ENCODE data around the gene DNMT3A.

The DNMT3A gene

DNA sequence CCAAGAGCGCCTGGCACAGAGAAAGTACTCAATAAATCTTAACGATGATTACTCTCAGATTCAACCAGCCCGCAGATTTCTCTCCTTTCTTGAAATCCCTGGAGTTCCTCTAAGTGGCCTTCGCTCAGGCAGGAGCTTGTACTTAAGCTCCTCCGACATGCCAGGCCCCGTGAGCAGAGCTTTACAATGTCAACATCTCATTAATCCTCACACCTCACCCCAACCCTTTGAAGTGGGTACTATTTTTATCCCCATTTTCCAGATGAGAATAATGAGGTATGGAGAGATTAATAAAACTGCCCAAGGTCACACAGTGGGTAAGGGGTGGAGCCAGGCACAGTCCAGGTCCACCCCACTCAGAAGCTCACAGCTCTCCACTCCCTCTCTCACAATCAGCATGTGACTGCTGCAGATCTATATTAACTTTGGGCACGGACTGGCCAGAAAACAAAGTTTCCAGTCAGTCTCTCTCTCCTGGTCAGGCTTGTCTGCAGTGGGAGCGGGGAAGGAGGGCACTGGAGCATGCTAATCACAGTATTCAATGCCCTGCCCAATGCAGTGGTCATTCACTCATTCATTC is 18.0 kb downstream of the DNMT3A start:
- DNase-seq, result no peak

DNA sequence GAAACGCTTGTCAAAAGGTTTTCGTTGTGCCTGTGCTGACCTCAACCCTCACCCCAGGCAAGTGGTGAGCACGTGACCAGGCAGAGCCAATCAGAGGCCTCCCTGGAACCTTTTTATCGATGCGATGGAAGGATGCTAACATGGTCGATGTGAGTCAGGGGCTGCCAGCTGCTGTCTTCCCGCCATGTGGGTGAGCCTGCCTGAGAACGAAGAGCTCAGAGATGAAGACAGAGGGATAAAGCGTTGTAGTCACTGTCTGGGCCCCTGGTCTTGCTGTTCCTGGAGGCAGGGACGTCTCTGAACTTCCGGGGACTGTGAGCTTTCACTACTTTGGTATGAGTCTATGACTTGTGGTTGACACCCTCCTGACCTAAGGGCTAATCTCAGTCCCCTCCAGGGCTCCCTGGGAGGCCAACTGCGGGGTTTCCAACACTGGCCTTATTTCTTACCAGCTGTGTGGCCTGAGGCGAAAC is 18.6 kb downstream of the DNMT3A start:
- DNase-seq, result no peak

DNA sequence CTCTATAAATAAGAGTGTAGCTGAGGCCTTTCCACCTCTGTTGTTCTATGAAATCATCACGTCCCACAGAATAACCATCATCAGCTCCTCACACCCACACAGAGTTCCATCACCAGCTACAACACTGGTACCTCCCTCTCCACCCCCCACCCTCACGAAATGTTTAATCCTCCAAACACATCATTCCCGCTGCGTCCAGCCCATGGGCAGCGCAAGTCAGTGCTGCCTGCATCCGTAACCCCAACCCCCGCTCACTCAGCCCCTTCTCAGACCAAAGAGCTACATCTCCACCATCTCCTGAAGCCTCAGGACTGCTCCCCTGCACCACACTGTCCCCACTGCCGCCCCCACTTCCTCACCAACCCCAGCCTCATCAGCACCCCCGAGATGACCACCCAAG is 19.4 kb downstream of the DNMT3A start:
- DNase-seq, result no peak

DNA sequence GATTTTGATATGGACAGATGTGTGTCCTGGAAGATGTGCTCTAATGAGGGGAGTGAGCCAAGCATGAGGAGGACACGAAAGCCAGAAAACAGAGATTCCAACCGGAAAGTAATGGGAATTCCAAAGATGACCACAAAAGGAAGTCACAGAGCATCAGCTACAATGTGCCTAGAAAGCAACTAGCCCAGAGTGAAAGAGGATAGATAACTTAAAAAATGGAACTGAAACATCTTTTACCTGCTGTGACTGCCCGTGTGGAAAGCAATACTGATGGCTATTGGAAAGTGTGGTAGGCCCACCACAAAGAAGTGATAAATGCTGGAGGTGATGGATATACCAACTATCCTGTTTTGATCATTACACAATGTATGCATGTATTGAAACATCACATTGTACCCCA is 21.6 kb downstream of the DNMT3A start:
- no peak for DNase-seq

DNA sequence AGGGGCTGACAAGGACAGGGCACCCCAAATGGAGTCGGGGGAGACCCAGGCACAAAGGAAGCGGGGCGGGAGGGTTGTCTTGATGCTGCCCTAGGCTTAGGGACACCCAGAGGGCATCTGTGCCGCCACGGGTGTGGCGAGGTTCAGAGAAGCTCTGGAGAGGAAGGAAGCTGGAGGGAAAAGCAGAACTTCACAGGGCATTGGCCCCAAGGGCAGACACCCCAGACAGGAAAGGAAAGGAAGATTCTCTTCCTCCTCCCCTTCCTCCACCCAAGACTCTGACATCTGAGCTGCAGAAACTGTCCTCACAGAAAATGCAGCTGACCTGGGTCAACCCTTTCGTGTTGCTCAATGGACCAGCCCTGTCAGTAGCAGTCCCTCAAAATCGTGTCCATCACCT is 25.6 kb downstream of the DNMT3A start:
- no peak for DNase-seq

DNA sequence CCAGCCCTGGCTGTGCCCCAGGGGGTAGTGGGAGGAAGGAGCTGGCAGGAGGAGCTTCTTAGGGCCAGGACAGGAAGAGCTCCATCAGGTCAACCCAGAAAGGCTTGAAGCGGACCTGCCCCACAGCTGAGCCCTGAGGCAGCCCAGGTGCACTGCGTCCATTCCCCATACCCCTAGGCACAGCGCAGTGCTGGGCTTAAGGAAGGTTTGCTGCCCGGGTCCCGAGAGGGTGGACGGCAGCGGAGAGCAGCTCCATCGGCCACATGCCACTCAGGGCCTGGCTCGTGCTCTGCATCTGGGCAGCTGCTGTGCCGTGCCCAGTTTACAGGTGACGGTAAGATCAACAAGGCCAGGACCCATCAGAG is 26.4 kb downstream of the DNMT3A start:
- DNase-seq, result no peak

DNA sequence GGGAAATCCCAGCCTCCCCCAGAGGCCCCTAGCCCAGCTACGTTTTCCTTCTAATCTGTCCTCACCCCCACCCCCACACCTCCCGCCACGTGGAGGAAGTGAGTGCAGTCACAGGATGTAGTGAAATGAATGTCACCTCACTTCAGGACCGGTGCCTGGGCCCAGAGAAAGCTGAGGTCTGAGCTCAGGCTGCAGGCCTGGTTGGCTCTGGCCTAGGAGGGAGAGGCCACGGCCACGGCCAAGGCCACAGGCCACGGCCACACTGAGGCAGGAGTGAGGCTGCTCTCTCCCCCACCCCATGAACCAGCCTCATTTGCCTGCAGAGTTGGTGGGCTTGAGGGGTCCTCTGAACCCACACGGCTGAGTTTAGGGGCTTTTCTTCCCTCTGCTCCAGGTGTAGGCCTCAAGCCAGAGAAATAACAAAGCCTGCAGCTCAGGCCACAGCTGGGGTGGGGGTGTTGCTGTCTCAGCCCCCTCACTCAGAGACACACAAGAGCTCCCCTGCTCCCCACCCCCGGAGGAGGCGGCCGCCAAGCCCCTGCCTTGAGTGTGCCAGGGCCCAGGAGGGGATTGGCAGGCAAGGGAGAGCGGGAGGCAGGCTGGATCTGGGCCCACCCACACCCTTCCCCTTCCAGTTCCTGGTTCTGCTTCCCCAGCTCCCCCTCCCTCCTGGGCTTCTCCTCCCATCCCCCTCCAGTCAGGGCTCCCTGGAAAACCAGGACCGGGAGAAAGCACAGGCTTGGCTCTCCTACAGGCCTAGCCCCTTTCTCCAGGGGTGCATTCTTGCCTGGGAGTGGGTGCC is 27.0 kb downstream of the DNMT3A start:
- DNase-seq, result peak; percentile 17

DNA sequence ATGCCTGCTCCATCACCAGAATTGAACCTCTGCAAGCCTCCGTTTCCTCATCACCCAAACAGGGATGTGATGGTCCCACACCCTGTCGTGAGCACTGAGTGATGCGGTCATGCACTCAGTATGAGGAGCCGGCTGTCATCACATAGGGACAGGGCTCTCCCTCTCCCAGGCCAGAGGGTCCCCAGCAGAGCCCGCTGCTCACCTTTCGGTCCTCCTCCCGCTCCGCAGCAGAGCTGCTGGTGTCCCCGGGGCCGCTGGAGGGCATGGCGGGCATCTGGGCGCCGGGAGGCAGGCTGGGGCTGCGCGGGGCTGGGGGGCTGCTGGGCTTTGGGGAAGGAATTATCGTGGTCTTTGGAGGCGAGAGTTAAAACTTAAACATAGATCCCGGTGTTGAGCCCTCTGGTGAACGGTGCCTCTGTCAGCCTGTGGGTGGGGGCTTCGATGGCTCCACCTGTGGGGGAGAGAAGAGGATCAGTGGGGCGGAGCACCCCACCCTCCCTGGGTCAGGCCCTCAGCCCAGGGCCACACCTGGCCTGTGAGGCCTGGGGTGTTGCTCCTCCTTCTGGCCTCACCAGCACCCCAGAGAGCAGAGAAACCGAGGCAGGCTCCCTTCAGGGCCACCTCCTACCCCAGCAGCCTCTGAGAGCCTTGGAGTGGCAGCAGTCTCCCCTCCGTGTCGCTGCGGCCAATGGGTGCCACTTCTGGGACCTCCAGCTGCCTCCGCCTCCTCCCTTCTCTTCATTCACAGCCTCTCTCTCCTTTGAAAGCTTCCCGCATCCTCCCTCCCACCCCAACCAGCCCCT is 27.8 kb downstream of the DNMT3A start:
- DNase-seq, result no peak

DNA sequence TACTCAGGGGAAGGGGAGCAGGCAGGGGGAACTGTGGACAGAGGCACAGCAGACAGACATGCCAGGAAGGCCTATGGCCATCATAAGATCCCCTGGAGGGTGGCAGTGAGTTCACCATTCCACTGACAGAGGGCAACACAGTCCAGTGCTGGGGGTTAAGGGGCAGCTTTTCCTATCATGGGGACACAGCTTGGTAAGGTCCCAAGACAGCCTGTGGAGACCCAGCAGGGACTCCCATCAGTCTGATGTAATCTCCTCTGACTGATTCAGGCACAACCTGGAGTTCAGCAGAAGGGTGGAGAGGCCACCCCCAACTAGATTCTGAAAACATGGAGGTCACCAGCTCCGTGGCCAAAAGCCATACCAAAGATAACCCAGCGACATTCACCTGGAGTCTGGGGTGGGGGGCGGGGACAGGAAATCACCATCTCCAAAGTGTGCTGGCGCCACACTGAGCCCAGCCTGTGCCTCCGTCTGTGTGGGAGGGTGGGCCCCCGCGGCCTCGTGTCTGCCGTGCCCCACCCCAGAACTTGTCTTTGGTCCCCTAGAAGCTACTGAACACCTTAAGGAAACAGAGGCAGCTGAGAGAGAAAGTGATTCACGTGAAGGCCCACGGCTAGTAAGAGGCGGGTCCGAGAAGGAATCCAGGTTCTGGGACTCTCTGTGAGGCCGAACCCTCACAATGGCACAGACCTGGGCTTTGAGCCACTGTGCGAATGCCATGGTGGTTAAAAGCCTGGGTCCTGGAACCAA is 28.6 kb downstream of the DNMT3A start:
- DNase-seq, result no peak

DNA sequence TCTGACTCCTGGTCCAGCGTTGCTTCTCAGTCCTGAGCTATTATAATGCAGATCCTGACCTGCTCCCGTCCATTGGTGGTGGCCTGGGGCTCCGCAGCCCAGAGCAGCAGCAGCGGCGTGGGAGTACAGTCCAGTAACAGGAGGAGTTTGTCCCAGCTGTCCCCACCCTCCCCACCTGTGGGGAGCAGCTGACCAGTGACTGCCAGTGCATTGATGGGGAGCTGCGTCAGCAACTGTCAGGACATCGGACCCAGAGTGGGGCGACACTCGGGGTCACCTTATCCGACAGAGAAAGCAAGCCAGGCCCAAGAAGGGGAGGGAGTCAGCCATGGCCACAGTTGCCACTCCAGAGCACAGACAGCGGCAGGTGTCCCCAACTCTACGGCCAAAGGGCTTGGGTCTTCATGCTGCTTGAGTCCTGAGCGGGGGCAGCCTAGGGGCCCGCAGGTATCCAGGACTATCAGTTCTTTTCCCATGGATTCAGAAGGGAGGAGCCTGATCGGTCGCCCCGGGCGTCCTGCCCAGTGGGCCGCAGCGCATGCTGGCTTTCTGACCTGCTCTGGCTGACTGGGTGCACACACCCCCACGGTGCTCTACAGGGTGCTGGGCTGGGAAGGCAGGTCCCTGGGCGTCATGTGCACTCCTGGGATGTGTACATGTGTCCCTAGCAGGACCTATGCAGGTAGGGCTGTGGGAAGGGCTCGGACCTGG is 29.7 kb downstream of the DNMT3A start:
- no peak for DNase-seq

DNA sequence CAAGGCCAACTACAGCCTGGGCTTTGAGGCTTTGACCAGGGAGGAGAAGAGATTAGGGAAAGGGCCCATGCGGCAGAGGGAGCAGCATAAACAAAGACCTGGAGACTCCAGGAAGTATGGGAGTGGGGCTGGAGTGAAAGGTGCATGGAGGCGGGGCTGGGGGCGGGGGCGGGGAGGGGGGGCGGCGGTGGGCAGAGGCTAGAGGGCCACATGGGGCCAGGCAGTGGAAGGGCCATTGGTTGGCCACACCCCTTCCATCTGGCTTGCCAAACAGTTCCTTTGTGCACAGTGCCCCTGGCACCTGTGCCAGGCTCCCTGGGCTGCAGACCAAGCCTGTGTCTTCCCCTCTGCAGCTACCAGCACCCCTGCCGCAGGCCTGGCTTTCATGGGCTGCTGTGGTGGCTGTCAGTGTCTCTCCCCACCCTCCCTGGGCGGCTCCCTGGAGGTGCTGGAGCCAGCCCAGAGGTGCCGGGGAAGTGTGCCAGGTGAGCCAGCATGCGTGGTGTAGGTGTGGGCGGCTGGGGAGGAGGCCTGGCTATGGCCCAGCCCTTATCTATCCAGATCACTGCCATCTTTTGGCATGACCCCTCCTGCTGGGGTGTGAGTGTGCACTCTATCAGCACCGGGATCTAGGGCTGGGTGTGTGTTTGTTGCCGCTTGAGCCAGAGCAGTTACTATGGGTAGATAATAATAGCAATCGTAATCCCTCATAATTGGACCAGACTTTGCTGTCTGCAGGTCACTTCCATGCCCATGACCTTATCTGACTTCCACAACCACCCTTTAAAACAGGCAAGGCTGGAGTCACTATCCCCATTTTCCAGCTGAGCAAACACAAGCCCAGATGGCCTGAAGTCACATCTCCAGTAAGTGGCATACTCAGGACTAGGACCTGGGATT is 30.5 kb downstream of the DNMT3A start:
- no peak for DNase-seq

DNA sequence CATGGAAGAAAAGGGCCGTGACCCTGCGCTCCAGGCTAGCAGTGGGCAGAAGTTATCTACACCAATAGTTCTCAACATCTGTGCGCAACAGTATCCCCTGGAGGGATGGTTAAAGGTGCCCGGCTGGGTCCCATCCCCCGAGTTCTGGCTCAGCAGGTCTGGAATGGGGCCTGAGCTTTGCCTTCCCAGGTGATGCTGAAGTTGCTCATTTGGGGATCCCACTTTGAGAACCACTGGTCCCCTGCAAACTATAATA is 31.1 kb downstream of the DNMT3A start:
- DNase-seq, result no peak

DNA sequence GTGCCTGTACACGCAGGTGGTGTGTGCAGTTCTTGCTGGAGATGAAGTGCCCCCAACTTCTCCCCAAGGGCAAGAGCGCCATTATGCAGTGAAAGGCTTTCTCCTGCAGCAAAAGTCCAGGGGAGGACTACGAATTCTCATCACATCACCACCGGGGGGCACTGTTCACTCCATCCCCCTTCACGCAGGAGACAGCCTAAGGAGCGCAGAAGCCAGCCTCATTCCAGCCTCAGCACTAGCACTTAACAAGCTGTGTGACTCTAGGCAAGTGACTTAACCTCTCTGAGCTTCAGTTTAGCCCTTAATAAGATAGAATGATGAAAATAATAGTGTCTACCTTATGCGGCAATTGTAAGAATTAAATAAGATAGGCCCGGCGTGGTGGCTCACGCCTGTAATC is 32.3 kb downstream of the DNMT3A start:
- no peak for DNase-seq

DNA sequence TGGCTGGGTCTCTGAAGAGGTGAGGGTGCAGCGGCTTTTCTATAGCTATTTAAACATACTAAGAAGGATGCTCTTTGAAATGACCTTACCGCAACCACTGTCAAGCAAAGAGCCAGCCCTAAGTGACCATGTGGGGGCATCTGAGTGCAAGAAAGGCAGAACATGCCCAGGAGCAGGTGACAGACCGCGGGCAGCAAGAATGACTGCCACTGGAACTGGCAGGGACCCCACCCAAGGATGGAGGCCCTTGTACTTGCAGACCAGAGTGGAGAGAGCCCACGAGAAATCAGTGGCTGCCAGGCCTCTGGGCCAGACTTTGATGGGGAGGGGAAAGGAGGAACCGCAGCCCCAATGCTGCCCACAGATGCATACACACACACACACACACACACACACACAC is 33.1 kb downstream of the DNMT3A start:
- DNase-seq, result no peak

DNA sequence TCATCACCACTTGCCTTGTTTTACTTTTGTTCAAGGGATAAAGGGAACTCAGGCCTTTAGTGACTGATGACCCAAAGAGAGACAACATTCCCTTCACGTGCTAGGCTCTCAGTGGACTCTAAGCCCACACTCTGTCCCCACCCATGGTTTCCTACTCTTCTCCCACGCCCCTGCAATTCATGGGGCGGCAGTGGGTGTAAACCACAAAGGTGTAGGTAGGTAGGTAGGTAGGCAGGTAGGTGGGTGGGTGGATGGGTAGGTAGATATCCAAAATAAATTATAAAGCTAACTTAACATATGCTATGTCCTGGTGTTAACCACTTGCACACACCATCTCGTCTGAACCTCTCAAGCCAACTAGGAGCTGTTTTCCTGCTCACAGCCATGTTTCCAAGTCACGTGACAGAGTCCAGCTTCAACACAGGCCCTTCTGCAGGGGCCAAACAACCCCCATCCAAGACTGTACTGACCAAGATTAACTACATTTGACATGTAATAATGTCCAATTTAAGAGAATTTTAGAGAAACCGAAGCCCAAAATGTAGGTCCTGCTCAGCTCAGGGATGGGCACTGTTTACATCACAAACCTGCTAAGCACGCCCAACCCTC is 33.7 kb downstream of the DNMT3A start:
- no peak for DNase-seq

DNA sequence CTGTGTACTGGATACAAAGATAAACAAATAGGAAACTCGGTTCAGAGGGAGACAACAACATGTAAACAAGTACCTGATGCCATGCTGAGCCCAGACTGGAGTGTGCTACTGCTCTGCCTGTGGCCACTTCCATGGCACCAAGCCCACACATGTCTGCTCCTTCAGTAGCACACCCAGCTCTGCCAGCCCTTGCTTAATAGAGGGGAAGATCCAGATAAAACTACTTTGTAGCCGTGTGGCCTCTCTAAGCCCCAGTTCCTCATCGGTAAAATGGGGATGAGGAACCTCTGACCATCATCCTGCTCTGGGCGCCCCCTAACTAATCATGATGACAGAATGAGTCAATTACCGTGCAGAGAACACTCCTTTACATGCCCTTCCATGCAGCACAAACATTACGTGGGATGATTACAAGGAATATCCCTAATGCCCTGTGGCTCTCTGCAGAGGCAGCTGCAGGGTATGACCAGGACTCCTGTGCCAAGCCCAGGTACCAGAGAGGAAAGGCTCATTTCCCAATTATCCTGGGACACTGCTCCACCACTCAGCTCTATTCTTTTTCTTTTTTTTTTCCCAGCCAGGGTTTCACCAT is 34.9 kb downstream of the DNMT3A start:
- DNase-seq, result no peak

DNA sequence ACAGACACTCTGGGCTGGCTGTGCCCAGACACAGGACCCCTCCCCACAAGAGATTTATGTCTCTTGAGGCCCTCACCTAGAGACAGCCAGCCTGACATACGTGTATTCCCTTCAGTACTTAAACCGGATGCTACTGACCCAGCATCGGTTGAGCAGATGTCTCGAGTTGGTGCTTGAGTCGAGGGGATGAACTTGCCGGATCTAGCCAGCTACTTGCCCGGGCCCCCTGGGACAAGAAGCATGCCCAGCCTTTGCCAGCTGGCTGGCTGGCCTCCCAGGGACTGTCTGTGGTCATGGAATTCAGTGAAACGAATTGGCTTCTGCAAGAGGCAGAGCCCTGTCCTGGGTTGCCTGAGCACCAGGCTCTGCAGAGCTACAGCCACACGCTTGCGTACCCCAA is 36.0 kb downstream of the DNMT3A start:
- peak; percentile 94 for DNase-seq

DNA sequence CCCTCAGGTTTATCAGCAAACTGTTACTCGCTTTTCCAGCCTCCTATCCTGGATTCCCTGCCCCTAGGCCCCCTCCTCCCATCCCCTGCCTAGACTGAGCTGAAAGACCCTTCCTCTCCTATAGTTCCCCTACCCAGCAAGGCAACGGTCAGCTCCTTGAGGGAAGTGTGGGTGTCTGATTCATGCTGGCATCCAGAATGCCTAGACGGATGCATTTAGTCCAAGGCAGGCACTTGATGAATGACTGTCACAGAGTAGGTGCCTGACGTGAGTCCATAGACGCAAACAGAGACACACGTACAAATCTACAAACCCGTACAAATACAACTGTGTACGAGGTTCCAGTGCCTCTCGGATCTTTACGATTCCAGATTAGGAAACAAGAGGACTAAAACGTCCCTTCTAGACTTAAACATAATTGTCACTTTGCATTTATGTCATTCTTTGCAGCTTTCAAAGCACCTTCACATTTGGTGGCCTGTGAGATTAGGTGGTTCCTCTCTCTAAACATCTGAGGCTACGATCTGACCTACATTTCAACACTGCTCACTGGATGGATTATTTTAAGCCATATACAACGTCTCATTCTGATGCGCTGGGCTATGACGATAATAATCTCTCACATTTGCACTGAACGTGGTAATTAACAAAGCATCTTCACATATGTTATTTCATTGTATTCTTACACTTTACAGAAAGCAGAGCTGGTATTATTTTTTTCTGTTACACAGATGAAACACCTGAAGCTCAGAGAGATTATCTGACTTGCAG is 36.7 kb downstream of the DNMT3A start:
- no peak for DNase-seq

DNA sequence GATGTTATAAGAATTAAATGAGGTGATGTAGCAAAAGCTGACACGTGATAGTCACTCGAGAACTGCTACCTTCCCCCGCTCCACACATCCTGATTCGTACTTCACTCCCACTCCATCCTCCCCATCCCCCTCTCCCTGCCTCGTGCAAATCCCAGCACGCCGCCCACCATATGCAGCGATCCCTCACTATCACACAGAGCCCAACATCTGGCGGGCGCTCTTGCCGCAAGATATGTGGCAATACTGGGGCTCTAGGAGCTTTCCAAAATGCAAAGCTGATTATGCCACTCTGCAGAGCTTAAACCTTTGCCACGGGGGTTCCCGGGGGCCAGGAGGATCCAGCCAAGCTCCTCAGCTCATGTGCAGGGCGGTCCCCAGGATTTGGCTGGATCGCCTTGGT is 37.4 kb downstream of the DNMT3A start:
- DNase-seq, result no peak

DNA sequence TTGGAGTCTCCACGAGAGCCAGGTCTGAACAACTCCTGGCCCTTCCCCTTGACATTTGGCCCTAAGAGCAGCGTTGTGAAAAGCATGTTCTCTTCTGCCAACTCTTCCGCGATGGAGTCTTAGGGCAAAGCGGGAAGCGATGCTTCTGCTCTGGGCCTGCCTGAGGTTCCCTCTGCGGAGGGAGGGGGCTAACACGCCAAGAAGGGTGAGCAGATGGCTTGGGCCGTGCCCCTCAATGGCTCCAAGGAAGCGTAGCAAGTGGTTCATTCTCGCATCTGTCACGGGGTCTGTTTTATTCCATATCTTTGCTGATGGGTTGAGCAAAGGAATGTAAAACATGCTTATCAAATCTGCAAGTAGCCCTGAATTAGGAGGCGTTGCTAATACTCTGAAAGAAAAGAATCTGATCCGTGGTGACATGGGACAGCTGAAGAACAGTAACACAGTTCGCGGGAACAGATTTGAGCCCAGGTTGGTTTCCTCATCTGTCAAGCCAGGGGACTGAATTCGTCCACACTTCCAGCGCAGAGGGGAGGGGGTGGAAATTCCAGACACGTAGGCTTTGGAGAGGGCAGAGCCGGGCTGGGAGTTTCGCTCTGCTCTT is 38.0 kb downstream of the DNMT3A start:
- no peak for DNase-seq

Measured in NCI-H187 treated with DMSO at 0.1 percent for 48 hours (cell line).